NCI-H128 (cell line): Measurements from ENCODE around the gene INTU.
"Not testable (repeated sequence)": the region's sequence is repeated elsewhere in the genome, so short reads cannot be mapped to it uniquely, and the experiment has no call there.

Experiments used
- DNase-seq: peaks from one replicate; lab custom pipeline; 2025; ENCODE audit not compliant: unreplicated experiment; lab: John Stamatoyannopoulos, UW

Gene INTU

GRCh38 chr4:127632420-127633403 lies at the start of gene INTU:
INTU (plus strand) TSS chr4:127632957; CDS start chr4:127633035, 78 bp downstream.
- peak; percentile 63 for DNase-seq

- not testable (repeated sequence) for DNase-seq
Measured at GRCh38 chr4:127586496-127586895, 46.3 kb upstream of the INTU start.

GRCh38 chr4:127586922-127587571 lies 45.7 kb upstream of the INTU start:
- DNase-seq: peak; percentile 1

- DNase-seq: not testable (repeated sequence)
Measured at GRCh38 chr4:127589153-127589552, 43.6 kb upstream of the INTU start.

GRCh38 chr4:127598656-127599055 lies 34.1 kb upstream of the INTU start:
- no peak for DNase-seq

GRCh38 chr4:127601029-127601428 lies 31.7 kb upstream of the INTU start:
- no peak for DNase-seq

GRCh38 chr4:127604949-127605709 lies 27.6 kb upstream of the INTU start:
- no peak for DNase-seq

- DNase-seq: no peak
Measured at GRCh38 chr4:127606823-127607222, 25.9 kb upstream of the INTU start.

GRCh38 chr4:127609484-127609883 lies 23.3 kb upstream of the INTU start:
- no peak for DNase-seq

- no peak for DNase-seq
Measured at GRCh38 chr4:127610488-127610887, 22.3 kb upstream of the INTU start.

- DNase-seq: no peak
Measured at GRCh38 chr4:127616898-127617297, 15.9 kb upstream of the INTU start.

- DNase-seq: no peak
Measured at GRCh38 chr4:127618427-127618826, 14.3 kb upstream of the INTU start.

- no peak for DNase-seq
Measured at GRCh38 chr4:127622621-127622920, 10.2 kb upstream of the INTU start.

- DNase-seq: no peak
Measured at GRCh38 chr4:127622921-127623796, 9.6 kb upstream of the INTU start.

GRCh38 chr4:127623797-127624083 lies 9.0 kb upstream of the INTU start:
- DNase-seq: no peak

GRCh38 chr4:127624173-127624572 lies 8.6 kb upstream of the INTU start:
- no peak for DNase-seq

GRCh38 chr4:127629371-127629770 lies 3.4 kb upstream of the INTU start:
- DNase-seq: no peak

GRCh38 chr4:127630152-127630551 lies 2.6 kb upstream of the INTU start:
- DNase-seq: no peak

- no peak for DNase-seq
Measured at GRCh38 chr4:127631420-127631819, 1.3 kb upstream of the INTU start.

- no peak for DNase-seq
Measured at GRCh38 chr4:127634181-127634580, 1.4 kb downstream of the INTU start.

- DNase-seq: no peak
Measured at GRCh38 chr4:127641524-127641923, 8.8 kb downstream of the INTU start.
